Right hindlimb (tissue), 1 donor: ENCODE measurements around the gene RAD51B.
A peak's percentile ranks its signal among the peaks of the same experiment; 100 is the strongest.

Experiments used
- DNase-seq: peaks from one replicate; pipeline ENCODE4 v3.0.0-alpha.2; 2018

RAD51B gene

DNA sequence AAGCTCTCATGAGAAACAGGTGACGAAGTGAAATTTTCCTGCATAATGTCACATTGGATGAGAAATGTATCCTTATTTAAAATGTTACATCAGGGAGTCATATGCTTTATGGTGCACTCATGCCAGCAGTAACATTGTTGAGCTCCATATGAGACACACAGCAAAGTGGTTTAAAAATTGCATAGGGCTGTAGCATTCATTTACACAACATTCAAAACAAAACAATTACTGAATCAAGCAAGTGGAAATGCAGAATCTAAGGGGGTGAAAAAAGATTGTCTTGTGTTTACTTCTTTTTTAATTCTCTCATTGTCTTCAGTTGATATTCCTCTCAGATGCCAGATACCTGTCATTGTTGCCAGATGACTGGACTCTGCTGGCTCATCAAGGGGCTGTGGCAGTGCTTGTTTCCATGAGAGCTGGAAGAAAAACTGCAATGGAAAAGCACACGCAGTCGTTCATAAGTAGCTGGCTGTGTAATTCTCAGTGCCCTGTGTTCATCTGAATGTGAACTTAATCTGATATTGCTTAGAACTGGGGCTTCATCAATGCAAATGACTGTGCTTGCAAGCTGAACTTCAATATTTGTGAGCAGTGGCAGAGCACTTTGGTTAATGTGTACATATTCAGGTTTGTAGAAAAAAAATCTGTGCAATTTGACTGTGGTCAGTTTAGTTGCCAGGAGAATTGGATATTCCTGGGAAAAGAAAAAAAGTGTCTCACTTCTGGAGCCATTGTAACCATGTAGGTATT is 305.6 kb downstream of the RAD51B start:
- peak; percentile 69 for DNase-seq

GRCh38 chr14:68127166-68127565 is 307.6 kb downstream of the RAD51B start:
- DNase-seq = no peak

GRCh38 chr14:68131907-68132306 is 312.3 kb downstream of the RAD51B start:
- no peak for DNase-seq

GRCh38 chr14:68132563-68133121 is 313.1 kb downstream of the RAD51B start:
- DNase-seq = no peak

DNA sequence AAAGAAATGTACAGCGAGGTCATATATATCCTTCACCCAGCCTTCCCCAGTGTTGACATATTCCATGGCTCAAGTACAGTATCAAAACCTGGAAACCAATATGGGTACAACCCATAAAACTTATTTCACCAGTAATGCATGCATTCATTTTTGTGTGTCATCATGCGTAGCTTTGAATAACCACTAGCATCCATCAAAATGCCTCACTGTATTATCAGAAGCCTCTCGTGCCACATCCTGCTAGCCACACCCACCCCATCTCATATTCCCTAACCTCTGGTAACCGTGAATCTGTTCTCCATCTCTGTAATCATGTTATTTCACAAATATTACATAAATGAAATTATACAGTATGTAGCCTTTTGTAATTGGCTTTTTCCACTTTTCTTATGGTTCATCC is 314.3 kb downstream of the RAD51B start:
- DNase-seq = no peak

DNA sequence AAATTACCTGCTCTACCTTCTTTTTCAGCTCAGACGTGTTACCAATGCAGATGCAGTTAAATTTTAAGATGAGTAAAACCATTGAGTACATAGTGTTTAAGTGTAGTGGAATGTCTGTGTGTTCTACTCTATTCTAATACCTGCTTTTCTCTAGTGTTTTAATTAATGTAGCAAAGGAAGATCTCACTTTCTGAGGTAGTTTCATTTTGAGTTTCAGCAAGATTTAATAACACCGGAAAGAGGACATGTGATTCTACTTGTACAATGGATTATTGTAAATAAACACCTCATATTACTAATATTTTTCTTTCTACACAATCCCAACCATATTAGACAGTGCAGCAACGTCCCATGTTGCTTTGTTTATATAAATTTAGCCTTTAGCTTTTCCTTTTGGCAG is 315.4 kb downstream of the RAD51B start:
- no peak for DNase-seq

GRCh38 chr14:68135566-68135965 is 316.0 kb downstream of the RAD51B start:
- no peak for DNase-seq

- DNase-seq = peak; percentile 84
Measured at GRCh38 chr14:68137704-68138619, 318.4 kb downstream of the RAD51B start.

DNA sequence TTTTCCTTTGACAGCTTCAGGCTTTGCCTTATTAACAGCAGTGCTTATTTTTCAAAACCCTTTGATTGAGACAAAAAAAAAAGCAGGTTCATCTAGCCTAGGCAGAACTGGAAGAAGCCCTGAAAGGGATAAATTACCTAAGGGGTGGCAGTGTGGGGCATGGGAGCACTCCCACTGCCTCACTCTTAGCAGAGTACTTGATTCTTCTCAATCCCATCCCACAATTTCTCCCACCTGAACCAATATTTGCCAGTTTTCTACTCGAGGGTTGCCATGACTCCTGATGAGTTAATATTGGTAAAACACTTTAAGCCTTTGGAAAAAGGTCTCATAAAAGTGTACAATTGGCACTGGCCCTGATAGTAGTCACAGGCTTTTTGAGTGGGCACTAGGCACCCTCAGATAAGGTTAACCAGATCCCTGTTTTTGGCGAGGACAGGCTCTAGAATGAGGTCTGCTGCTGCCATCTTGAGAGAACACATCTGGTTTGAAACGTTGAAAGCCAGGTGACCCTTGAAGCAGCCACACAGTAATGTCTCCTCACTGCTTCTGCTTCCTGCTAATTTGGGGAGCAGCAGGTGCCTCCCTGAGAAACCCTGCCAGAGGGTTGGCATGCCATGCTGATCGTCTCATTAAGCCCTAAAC is 320.0 kb downstream of the RAD51B start:
- DNase-seq = no peak

- peak; percentile 81 for DNase-seq
Measured at GRCh38 chr14:68140076-68140741, 320.6 kb downstream of the RAD51B start.

DNA sequence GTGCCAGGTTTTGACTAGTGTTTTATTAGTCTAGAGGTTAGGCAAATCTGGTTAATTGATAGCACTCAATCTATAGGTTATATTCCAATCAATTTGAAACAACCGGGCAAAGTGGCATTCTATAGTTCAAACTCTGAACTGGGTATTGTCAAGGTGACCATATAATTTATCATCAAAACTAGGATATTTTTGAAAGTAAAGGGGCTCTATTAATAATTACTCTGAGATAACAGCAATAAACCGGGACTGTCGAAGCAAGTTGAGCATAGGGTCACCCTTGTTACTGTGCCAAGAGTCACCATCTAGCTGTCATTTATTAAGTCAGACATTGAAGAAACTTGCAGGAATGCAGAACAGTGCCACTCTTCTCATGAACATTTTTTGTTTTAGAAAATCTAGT is 321.2 kb downstream of the RAD51B start:
- no peak for DNase-seq

DNA sequence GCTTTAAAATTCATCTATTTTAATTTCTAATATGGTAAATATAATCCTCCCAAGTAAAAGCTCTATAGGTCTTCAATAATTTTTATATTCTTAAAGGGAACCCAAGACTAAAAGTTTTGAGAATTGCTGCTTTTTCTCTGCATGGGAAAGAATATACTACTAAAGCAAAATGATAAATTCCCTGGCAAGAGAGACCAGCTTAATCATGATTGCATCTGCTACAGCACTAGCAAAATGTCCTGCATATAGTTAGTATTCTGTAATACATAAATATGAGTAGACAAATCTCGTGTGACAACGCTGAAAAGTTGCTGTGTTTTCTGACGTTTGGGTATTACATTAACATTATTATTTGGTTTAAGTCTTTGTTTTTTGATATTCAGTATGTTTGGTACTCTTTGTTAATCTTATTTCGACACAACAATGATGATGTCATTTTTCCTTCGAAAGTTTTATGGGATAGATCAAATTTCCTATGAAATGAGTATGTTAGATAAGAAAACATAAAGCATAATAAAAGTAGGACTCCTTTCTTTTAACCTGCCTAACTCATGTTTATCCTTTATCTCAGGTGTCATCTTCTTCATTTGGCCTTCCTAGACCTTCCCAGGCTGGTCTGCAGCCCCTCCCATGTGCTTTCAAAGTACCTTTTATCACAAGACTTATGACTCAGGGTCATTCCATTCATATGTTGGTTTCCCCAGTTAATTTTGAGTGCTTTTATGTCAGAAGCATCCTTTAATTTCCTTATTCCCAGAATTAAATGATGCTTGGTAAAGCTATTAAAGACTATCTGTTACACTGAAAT is 321.9 kb downstream of the RAD51B start:
- no peak for DNase-seq

- peak; percentile 90 for DNase-seq
Measured at GRCh38 chr14:68143341-68143841, 323.8 kb downstream of the RAD51B start.

DNA sequence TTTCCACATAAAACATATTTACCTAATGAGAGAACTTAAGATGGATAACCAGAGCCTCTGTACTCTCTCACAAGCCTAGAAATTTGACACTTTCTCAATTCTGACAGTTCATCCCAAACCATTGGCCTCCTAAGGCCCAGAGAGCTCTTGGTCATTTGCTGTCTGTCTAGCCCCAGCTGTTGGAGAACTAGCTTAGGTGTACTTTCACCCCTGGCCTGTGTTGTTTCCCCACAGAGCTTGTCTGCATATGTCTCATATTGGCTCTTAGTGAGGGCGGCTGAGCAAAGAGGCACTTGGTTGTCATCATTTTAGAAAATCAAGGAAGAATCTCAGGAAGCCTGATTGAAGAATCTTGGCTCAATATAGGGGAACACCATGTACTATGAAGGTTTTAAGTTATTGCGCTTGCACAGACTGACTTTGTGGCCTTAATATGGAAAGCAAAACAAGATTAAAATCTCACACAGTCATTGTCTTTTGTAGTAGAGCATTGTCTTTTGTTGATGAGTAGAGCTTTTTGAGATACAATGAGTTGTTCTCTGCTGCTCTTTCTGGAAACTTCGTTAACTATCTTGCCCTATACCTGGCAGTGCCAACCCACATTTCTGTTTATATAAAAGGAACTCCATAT is 324.6 kb downstream of the RAD51B start:
- DNase-seq = peak; percentile 52

GRCh38 chr14:68145036-68145435 is 325.5 kb downstream of the RAD51B start:
- DNase-seq = no peak

- no peak for DNase-seq
Measured at GRCh38 chr14:68145539-68145938, 326.0 kb downstream of the RAD51B start.

DNA sequence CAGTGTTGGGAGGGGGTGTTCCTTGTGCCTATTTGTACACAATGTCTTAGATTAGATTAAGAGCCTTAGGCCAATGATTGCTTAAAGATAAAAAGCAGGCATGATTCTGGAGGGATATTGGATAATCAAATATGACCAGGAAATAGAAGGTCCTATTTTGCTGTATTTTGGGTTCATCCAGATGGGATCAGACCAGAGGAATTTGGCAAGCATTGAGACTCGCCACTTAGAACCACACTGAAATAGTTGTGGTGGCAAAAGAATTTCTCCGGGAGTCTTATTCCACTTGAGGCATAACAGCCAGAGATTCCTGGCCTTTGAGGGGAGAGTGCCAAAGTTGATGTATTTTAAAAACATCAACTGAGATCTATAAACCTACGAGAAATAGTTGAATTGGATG is 327.2 kb downstream of the RAD51B start:
- peak; percentile 64 for DNase-seq

DNA sequence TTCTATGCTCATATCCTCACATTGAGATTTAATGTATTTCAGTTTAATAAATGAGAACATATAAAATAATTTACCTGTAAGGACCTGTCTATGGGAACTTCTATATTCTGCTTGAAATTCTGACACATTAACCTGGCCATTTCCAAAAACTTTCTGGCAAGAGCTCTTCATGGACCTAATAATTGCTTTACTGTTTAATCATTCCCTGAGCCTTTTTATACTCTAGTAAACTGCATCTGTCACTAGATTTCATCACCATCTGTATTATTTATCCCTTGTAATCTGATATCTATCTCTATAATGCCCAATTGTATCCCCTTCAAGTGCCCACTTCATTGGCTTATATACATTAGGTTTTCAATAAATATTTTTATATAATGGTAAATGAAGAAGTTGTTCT is 327.7 kb downstream of the RAD51B start:
- no peak for DNase-seq

- no peak for DNase-seq
Measured at GRCh38 chr14:68148276-68148675, 328.7 kb downstream of the RAD51B start.

- DNase-seq = no peak
Measured at GRCh38 chr14:68148763-68149162, 329.2 kb downstream of the RAD51B start.

DNA sequence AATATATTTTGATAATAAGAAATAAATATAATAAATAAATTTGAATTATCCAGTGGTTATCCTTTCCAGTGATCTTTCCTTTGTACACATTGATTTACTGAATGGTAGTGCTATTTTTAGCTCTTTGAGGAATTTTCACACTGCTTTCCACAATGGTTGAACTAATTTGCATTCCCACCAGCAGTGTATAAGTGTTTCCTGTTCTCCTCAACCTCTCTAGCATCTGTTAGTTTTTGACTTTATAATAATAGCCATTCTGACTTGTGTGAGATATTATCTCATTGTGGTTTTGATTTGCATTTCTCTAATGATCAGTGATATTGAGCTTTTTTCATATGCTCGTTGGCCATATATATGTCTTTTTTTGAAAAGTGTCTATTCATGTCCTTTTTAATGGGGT is 333.7 kb downstream of the RAD51B start:
- DNase-seq = no peak
